HT-29 (cell line): ENCODE data around the gene CPNE2. TPM values are rescaled to one million over a fixed set of nuclear protein-coding genes. Genes with fewer than 3 reads are reported as not detected.
"Not testable (repeated sequence)": the region's sequence is repeated elsewhere in the genome, so short reads cannot be mapped to it uniquely, and the experiment has no call there.

Experiments
- DNase-seq: peaks from one replicate; pipeline ENCODE4 v3.0.0-alpha.2; 2015; ENCODE audit warnings: low spot score
- total RNA-seq: library from RNA; depleted of rRNA; stranded (reverse); fragments of >200 nt; shearing (Covaris generic); gene quantifications from 2 replicates; pipeline ENCODE4 v1.2.3, GENCODE V29; 2014

Gene CPNE2
- total RNA-seq, 1 experiment from 2014 or later = 44.2 TPM

- DNase-seq = no peak
Measured at GRCh38 chr16:57098188-57098841, 5.9 kb downstream of the CPNE2 start.

GRCh38 chr16:57099965-57100364 is 7.6 kb downstream of the CPNE2 start:
- not testable (repeated sequence) for DNase-seq

- no peak for DNase-seq
Measured at GRCh38 chr16:57100445-57100844, 8.1 kb downstream of the CPNE2 start.

- DNase-seq = no peak
Measured at GRCh38 chr16:57102888-57103851, 10.8 kb downstream of the CPNE2 start.

- no peak for DNase-seq
Measured at GRCh38 chr16:57104706-57105105, 12.3 kb downstream of the CPNE2 start.

- DNase-seq = no peak
Measured at GRCh38 chr16:57105184-57105583, 12.8 kb downstream of the CPNE2 start.

GRCh38 chr16:57106767-57107166 is 14.4 kb downstream of the CPNE2 start:
- no peak for DNase-seq

- DNase-seq = no peak
Measured at GRCh38 chr16:57107321-57107922, 15.0 kb downstream of the CPNE2 start.

- no peak for DNase-seq
Measured at GRCh38 chr16:57108432-57108831, 16.0 kb downstream of the CPNE2 start.

- peak; percentile 24 for DNase-seq
Measured at GRCh38 chr16:57109259-57110105, 17.1 kb downstream of the CPNE2 start.

- DNase-seq = no peak
Measured at GRCh38 chr16:57110937-57111336, 18.6 kb downstream of the CPNE2 start.

GRCh38 chr16:57111420-57111819 is 19.0 kb downstream of the CPNE2 start:
- no peak for DNase-seq

GRCh38 chr16:57112403-57113041 is 20.1 kb downstream of the CPNE2 start:
- no peak for DNase-seq

- DNase-seq = no peak
Measured at GRCh38 chr16:57113042-57113453, 20.7 kb downstream of the CPNE2 start.

- no peak for DNase-seq
Measured at GRCh38 chr16:57113664-57114063, 21.3 kb downstream of the CPNE2 start.

GRCh38 chr16:57115168-57115513 is 22.8 kb downstream of the CPNE2 start:
- no peak for DNase-seq

GRCh38 chr16:57115514-57116182 is 23.3 kb downstream of the CPNE2 start:
- no peak for DNase-seq

GRCh38 chr16:57118461-57119084 is 26.2 kb downstream of the CPNE2 start:
- no peak for DNase-seq

GRCh38 chr16:57123216-57123973 is 31.0 kb downstream of the CPNE2 start:
- DNase-seq = no peak
